HAP-1 (cell line): ENCODE results near the gene DUS2.

ENCODE experiments used
- DNase-seq, 2 experiments: peaks; one replicate each; pipeline ENCODE4 v3.0.0-alpha.2; 2016 to 2020; ENCODE audit warnings: low spot score in 2 of 2
- H3K27me3 ChIP-seq: fragments of 250-450 bp; sonication (Bioruptor Pico); 2 replicates; pipeline ENCODE4 v1.5.1; 2020; ENCODE audit warnings: low read depth, mild to moderate bottlenecking, moderate library complexity
- H3K36me3 ChIP-seq: fragments of 250-450 bp; sonication (Bioruptor Pico); replicated peaks from 2 replicates; pipeline ENCODE4 v1.5.1; 2020; ENCODE audit warnings: mild to moderate bottlenecking
- H3K4me1 ChIP-seq: fragments of 250-450 bp; sonication (Bioruptor Pico); 2 replicates; pipeline ENCODE4 v1.5.1; 2020; ENCODE audit warnings: mild to moderate bottlenecking
- H3K4me3 ChIP-seq: fragments of 250-450 bp; sonication (Bioruptor Pico); 2 replicates; pipeline ENCODE4 v1.5.1; 2020; ENCODE audit warnings: mild to moderate bottlenecking, moderate library complexity
- H3K9me3 ChIP-seq: fragments of 250-450 bp; sonication (Bioruptor Pico); 2 replicates; pipeline ENCODE4 v1.5.1; 2020; ENCODE audit warnings: mild to moderate bottlenecking, moderate library complexity
- in situ Hi-C: fragments of 300-500 bp; cut with MboI; formaldehyde crosslinking; loops from 3 replicates; pipeline ENCODE4 v1.14.3; 2020; ENCODE audit warnings: low sequenced_read_pairs, inconsistent platforms, mixed read lengths

The DUS2 gene

GRCh38 chr16:68070806-68071517, 47.9 kb downstream of the DUS2 start:
- no peak for DNase-seq
- no peak overlapping the region for H3K4me3 ChIP-seq
- in situ Hi-C loops: no loop called here
- peaks cover 65% of the 10 kb centered on the region for H3K36me3 ChIP-seq
- no peaks in the 10 kb centered on the region for H3K9me3 ChIP-seq
- H3K27me3 ChIP-seq: no peaks in the 10 kb centered on the region
- no peaks in the 10 kb centered on the region for H3K4me1 ChIP-seq

DNA sequence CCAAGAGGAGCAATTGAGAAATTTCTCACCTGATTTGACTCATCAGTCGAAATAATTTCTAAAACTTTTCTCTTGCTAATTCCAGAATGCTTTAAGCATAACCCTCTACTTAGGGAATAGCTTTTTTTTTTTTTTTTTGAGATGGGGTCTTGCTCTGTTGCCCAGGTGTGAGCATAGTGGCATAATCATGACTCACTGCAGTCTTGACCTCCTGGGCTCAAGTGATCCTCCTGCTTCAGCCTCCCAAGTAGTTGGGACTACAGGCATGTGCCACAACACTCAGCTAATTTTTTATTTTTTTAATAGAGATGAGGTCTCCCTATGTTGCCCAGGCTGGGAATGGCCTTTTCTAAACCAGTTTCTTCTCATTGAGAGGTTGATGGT, 48.4 kb downstream of the DUS2 start:
- in situ Hi-C loops: no loop called here
- no peak for DNase-seq
- no peak overlapping the region for H3K4me3 ChIP-seq
- H3K27me3 ChIP-seq: no peaks in the 10 kb centered on the region
- no peaks in the 10 kb centered on the region for H3K4me1 ChIP-seq
- no peaks in the 10 kb centered on the region for H3K9me3 ChIP-seq
- H3K36me3 ChIP-seq: peaks cover 65% of the 10 kb centered on the region

- no peaks in the 10 kb centered on the region for H3K27me3 ChIP-seq
- H3K9me3 ChIP-seq: no peaks in the 10 kb centered on the region
- in situ Hi-C loops: no loop called here
- H3K4me1 ChIP-seq: no peaks in the 10 kb centered on the region
- DNase-seq: no peak
- peaks cover 64% of the 10 kb centered on the region for H3K36me3 ChIP-seq
- H3K4me3 ChIP-seq: no peak overlapping the region
These were observed 49.1 kb downstream of the DUS2 start for GRCh38 chr16:68072038-68072695.

DNA sequence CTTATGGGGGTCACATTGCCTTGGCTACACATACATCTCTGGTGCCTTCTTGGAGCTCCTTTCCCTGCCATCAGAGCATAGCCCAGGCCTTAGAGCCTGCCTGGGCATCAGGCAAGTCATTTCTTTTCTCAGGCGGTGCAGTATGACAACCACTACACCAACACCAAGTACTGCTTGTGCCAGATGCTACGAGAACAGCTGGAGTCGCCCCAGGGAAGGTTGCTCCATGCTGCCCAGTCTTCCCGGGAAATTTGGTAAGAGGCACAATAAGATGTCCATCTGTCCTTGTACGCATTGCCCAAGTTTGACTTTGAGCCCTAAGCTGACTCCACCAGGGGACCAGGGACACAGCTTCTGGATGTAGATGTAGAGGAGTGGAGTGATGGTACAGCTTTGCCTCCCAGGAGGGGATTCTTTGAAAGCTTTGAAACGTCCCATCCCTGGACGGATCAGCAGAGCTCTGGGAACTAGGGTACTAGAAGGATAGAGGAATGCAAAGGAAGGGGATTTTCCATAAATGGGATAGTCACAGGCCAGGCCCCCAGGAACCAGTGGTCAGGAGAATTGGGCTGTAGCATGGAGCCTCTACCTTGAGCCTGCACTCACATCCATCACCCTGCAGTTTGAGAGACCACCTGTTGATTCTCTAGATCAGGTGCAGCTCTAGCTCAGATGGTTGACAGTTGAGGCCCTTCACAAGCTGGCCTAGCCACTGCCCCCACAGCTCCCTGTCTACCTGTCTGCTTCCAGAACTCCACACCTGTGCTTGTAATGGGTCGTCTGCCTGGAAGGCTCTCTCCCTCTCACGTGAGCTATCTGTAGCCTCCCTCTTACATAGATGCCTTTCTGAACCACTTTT, 51.0 kb downstream of the DUS2 start:
- no peak overlapping the region for H3K4me3 ChIP-seq
- in situ Hi-C loops: no loop called here
- H3K27me3 ChIP-seq: no peaks in the 10 kb centered on the region
- no peaks in the 10 kb centered on the region for H3K9me3 ChIP-seq
- DNase-seq: no peak
- no peaks in the 10 kb centered on the region for H3K4me1 ChIP-seq
- H3K36me3 ChIP-seq: peaks cover 62% of the 10 kb centered on the region

- no peak for DNase-seq
- Histone ChIP-seq H3K4me1 (no peaks in the 10 kb centered on the region), H3K27me3 (no peaks in the 10 kb centered on the region), H3K36me3 (peaks cover 57% of the 10 kb centered on the region), H3K9me3 (no peaks in the 10 kb centered on the region), H3K4me3 (no peak overlapping the region)
- in situ Hi-C loops: no loop called here
These were observed 51.9 kb downstream of the DUS2 start for GRCh38 chr16:68074850-68075555.

DNA sequence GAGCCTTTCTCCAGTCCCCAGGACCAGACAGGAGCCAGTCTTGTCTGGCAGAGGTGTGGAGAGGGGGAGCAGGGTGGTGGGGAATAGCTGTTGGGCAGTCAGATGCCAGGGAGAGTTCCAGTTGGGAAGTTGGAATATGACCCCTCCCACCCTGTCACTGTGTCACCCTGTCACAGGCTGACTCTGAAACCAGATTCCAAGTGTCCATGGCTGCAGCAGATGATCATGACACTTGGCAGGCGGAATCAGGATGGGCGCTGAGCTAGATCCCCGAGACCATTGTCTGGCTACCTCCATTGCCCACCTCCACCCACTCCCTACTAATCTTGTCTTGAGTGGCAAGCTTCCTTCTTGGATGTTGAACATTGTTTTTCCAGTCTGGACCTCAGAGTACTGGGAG, 52.9 kb downstream of the DUS2 start:
- in situ Hi-C loops: no loop called here
- H3K36me3 ChIP-seq: peaks cover 47% of the 10 kb centered on the region
- H3K9me3 ChIP-seq: no peaks in the 10 kb centered on the region
- no peak for DNase-seq
- no peaks in the 10 kb centered on the region for H3K27me3 ChIP-seq
- no peaks in the 10 kb centered on the region for H3K4me1 ChIP-seq
- H3K4me3 ChIP-seq: no peak overlapping the region

- Histone ChIP-seq H3K36me3 (peaks cover 43% of the 10 kb centered on the region), H3K4me3 (no peak overlapping the region), H3K9me3 (no peaks in the 10 kb centered on the region), H3K4me1 (no peaks in the 10 kb centered on the region), H3K27me3 (no peaks in the 10 kb centered on the region)
- no peak for DNase-seq
- in situ Hi-C loops: no loop called here
These were observed 53.5 kb downstream of the DUS2 start for GRCh38 chr16:68076560-68076959.

GRCh38 chr16:68077866-68078700, 55.0 kb downstream of the DUS2 start:
- no peaks in the 10 kb centered on the region for H3K9me3 ChIP-seq
- H3K4me1 ChIP-seq: no peaks in the 10 kb centered on the region
- no peak for DNase-seq
- in situ Hi-C loops: no loop called here
- peaks cover 31% of the 10 kb centered on the region for H3K36me3 ChIP-seq
- H3K4me3 ChIP-seq: no peak overlapping the region
- no peaks in the 10 kb centered on the region for H3K27me3 ChIP-seq

GRCh38 chr16:68078701-68079375, 55.8 kb downstream of the DUS2 start:
- in situ Hi-C loops: no loop called here
- no peak for DNase-seq
- Histone ChIP-seq H3K9me3 (no peaks in the 10 kb centered on the region), H3K4me3 (no peak overlapping the region), H3K4me1 (no peaks in the 10 kb centered on the region), H3K27me3 (no peaks in the 10 kb centered on the region), H3K36me3 (peaks cover 29% of the 10 kb centered on the region)

DNA sequence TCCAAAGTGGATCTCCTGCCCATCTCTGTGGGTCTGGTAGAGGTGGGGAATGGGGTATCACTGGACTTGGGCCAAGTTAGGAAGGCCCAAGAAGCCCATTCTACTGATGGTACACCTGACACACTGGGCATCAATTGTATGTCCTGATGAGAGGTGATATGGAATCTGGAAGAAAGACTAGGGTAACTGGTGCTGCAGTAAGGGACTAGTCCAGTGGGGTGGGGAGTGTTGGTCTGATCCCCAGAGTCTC, 56.2 kb downstream of the DUS2 start:
- in situ Hi-C loops: no loop called here
- no peaks in the 10 kb centered on the region for H3K9me3 ChIP-seq
- H3K4me1 ChIP-seq: peaks cover 3% of the 10 kb centered on the region
- DNase-seq: no peak
- H3K27me3 ChIP-seq: no peaks in the 10 kb centered on the region
- no peak overlapping the region for H3K4me3 ChIP-seq
- peaks cover 24% of the 10 kb centered on the region for H3K36me3 ChIP-seq

DNA sequence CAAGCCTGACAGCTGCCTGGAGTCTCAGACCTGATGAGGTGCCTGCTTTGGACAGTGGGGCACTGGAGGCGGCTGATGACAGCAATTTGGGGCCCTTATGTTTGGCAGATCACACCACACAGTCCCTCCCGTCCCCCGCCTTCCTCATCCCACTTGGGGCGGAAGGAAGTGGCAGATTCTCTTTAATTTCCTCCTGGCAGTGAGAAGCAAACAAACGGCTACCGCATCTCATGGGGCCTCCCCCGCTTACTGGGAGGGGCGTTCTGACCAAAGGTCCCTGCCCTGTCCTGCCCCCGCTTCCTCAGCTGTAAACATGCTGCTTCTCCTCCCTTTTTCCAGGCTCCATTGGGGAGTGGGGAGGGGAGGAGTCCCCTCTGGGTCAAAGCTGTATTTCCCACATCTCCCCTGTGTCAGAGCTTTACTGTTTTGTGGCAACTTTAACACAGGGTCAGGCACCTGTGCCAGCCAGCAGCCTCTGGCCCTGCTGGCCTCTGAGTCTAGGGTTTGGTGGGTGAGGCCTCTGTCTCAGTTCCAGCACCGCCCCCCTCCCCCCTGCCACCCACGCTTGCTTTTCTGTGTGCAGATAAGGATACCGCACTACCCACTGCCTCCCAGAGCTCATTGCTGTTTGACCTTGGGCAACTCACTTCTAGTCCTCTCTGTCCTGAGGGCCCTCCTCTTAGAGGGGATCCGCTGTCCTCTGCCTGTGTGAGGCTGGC, 56.7 kb downstream of the DUS2 start:
- Histone ChIP-seq H3K4me3 (no peak overlapping the region), H3K4me1 (peaks cover 8% of the 10 kb centered on the region), H3K27me3 (no peaks in the 10 kb centered on the region), H3K36me3 (peaks cover 21% of the 10 kb centered on the region), H3K9me3 (no peaks in the 10 kb centered on the region)
- no peak for DNase-seq
- in situ Hi-C loops: no loop called here

GRCh38 chr16:68081861-68082628, 59.0 kb downstream of the DUS2 start:
- DNase-seq: no peak
- H3K9me3 ChIP-seq: no peaks in the 10 kb centered on the region
- peaks cover 10% of the 10 kb centered on the region for H3K4me1 ChIP-seq
- peaks cover 13% of the 10 kb centered on the region for H3K36me3 ChIP-seq
- H3K4me3 ChIP-seq: no peak overlapping the region
- no peaks in the 10 kb centered on the region for H3K27me3 ChIP-seq
- in situ Hi-C loops: no loop called here
